ENCODE data around the gene ARFRP1. TPM values are rescaled to one million over a fixed set of nuclear protein-coding genes. Genes with fewer than 3 reads are reported as not detected.
A peak's percentile ranks its signal among the peaks of the same experiment; 100 is the strongest.

ARFRP1 gene
- total and polyA plus RNA-seq, 2 of the 13 experiments (the other 11 are each of a cell fraction or from before 2014, with no cell fraction given), result 32.0 to 51.1 TPM

DNA sequence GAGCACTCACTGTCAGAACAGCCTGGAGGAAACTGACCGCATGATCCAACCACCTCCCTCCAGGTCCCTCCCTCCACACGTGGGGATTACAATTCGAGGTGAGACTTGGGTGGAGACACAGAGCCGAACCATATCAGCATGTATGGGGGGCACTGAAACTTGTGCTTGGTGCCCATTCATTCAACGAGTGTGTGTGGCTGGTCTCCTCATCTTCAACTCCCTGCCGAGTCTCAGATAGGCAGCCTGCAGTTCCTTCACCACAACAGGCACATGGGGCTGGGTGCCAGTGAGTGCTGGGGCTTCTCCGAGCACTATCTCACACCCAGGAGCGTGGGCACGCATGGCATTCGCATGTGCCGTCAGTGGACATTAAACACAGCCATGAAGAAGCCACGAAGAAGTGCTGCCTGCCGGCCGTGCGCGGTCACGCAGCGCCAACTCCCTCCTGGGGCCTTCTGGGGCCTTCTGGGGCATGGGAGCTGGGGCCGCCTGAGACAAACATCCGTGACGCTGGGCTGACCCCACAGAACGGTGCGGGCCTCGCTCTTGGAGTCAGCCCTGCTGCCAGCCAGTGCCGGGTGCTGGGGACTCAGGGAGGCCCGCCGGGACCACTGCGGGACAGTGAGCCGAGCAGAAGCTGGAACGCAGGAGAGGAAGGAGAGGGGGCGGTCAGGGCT, 50.4 kb downstream of the ARFRP1 start (continued):
- TF ChIP-seq, protein P1, sequence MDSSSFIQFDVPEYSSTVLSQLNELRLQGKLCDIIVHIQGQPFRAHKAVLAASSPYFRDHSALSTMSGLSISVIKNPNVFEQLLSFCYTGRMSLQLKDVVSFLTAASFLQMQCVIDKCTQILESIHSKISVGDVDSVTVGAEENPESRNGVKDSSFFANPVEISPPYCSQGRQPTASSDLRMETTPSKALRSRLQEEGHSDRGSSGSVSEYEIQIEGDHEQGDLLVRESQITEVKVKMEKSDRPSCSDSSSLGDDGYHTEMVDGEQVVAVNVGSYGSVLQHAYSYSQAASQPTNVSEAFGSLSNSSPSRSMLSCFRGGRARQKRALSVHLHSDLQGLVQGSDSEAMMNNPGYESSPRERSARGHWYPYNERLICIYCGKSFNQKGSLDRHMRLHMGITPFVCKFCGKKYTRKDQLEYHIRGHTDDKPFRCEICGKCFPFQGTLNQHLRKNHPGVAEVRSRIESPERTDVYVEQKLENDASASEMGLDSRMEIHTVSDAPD (CRISPR knock-in tag; IDR thresholded peaks at IDR 0.05), result no peak
- TF ChIP-seq RBFOX2 (IDR thresholded peaks at IDR 0.05; ENCODE audit: low read depth, low read length) (peak; percentile 12; the same call in 1 of the 2 replicates), ZFP36 (IDR thresholded peaks at IDR 0.05; ENCODE audit: borderline replicate concordance, low read depth, low read length, partially characterized antibody) (no peak), CC2D1A (CRISPR knock-in tag; IDR thresholded peaks at IDR 0.05) (no peak), REL (CRISPR knock-in tag; conservative IDR thresholded peaks at IDR 0.05) (no peak), ZFP82 (CRISPR knock-in tag; IDR thresholded peaks at IDR 0.05; ENCODE audit: borderline replicate concordance) (no peak), NFIC (IDR thresholded peaks at IDR 0.05; ENCODE audit: low read length) (no peak), BCL6 (CRISPR knock-in tag; IDR thresholded peaks at IDR 0.05) (no peak), ARHGAP35 (CRISPR knock-in tag; IDR thresholded peaks at IDR 0.05; ENCODE audit: borderline replicate concordance) (no peak), MXI1 (IDR thresholded peaks at IDR 0.05; ENCODE audit: borderline replicate concordance, low read depth, low read length) (no peak), MAFG (CRISPR knock-in tag; IDR thresholded peaks at IDR 0.05) (no peak), ZBTB1 (CRISPR knock-in tag; IDR thresholded peaks at IDR 0.05; ENCODE audit: borderline replicate concordance) (no peak), IRX3 (CRISPR knock-in tag; IDR thresholded peaks at IDR 0.05; ENCODE audit: borderline replicate concordance, low read depth) (no peak)
- TF ChIP-seq, protein P2, sequence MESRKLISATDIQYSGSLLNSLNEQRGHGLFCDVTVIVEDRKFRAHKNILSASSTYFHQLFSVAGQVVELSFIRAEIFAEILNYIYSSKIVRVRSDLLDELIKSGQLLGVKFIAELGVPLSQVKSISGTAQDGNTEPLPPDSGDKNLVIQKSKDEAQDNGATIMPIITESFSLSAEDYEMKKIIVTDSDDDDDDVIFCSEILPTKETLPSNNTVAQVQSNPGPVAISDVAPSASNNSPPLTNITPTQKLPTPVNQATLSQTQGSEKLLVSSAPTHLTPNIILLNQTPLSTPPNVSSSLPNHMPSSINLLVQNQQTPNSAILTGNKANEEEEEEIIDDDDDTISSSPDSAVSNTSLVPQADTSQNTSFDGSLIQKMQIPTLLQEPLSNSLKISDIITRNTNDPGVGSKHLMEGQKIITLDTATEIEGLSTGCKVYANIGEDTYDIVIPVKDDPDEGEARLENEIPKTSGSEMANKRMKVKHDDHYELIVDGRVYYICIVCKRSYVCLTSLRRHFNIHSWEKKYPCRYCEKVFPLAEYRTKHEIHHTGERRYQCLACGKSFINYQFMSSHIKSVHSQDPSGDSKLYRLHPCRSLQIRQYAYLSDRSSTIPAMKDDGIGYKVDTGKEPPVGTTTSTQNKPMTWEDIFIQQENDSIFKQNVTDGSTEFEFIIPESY (CRISPR knock-in tag; IDR thresholded peaks at IDR 0.05), result peak; percentile 91
- TF ChIP-seq, protein P3, sequence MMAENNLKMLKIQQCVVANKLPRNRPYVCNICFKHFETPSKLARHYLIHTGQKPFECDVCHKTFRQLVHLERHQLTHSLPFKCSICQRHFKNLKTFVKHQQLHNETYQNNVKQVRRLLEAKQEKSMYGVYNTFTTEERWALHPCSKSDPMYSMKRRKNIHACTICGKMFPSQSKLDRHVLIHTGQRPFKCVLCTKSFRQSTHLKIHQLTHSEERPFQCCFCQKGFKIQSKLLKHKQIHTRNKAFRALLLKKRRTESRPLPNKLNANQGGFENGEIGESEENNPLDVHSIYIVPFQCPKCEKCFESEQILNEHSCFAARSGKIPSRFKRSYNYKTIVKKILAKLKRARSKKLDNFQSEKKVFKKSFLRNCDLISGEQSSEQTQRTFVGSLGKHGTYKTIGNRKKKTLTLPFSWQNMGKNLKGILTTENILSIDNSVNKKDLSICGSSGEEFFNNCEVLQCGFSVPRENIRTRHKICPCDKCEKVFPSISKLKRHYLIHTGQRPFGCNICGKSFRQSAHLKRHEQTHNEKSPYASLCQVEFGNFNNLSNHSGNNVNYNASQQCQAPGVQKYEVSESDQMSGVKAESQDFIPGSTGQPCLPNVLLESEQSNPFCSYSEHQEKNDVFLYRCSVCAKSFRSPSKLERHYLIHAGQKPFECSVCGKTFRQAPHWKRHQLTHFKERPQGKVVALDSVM (CRISPR knock-in tag; IDR thresholded peaks at IDR 0.05), result no peak
- TF ChIP-seq, protein P4, sequence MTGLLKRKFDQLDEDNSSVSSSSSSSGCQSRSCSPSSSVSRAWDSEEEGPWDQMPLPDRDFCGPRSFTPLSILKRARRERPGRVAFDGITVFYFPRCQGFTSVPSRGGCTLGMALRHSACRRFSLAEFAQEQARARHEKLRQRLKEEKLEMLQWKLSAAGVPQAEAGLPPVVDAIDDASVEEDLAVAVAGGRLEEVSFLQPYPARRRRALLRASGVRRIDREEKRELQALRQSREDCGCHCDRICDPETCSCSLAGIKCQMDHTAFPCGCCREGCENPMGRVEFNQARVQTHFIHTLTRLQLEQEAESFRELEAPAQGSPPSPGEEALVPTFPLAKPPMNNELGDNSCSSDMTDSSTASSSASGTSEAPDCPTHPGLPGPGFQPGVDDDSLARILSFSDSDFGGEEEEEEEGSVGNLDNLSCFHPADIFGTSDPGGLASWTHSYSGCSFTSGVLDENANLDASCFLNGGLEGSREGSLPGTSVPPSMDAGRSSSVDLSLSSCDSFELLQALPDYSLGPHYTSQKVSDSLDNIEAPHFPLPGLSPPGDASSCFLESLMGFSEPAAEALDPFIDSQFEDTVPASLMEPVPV (CRISPR knock-in tag; IDR thresholded peaks at IDR 0.05), result no peak
- TF ChIP-seq, protein P5, sequence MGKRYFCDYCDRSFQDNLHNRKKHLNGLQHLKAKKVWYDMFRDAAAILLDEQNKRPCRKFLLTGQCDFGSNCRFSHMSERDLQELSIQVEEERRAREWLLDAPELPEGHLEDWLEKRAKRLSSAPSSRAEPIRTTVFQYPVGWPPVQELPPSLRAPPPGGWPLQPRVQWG (CRISPR knock-in tag; IDR thresholded peaks at IDR 0.05; ENCODE audit: borderline replicate concordance, low read depth), result no peak
- TF ChIP-seq, protein P6, sequence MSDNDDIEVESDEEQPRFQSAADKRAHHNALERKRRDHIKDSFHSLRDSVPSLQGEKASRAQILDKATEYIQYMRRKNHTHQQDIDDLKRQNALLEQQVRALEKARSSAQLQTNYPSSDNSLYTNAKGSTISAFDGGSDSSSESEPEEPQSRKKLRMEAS (IDR thresholded peaks at IDR 0.05), result no peak
